Osteocyte (in vitro differentiated cells): ENCODE data around the gene GPR158. TPM values are rescaled to one million over a fixed set of nuclear protein-coding genes. Genes with fewer than 3 reads are reported as not detected.
A peak's percentile ranks its signal among the peaks of the same experiment; 100 is the strongest.

Experiments used
- DNase-seq: peaks from one replicate; pipeline ENCODE4 v3.0.0; 2021; ENCODE audit warnings: mixed read lengths; ENCODE audit not compliant: unreplicated experiment; ENCODE audit errors: extremely low spot score
- H3K27ac Mint-ChIP-seq: one replicate; pipeline ENCODE4 v1.8.0; 2021; ENCODE audit warnings: mild to moderate bottlenecking, mixed read lengths; ENCODE audit not compliant: unreplicated experiment
- H3K27me3 Mint-ChIP-seq: one replicate; pipeline ENCODE4 v1.8.0; 2021; ENCODE audit warnings: mixed read lengths; ENCODE audit not compliant: unreplicated experiment
- H3K36me3 Mint-ChIP-seq: one replicate; pipeline ENCODE4 v1.8.0; 2021; ENCODE audit warnings: mixed read lengths; ENCODE audit not compliant: unreplicated experiment
- H3K4me1 Mint-ChIP-seq: one replicate; pipeline ENCODE4 v1.8.0; 2021; ENCODE audit warnings: mixed read lengths; ENCODE audit not compliant: unreplicated experiment
- H3K4me3 Mint-ChIP-seq: one replicate; pipeline ENCODE4 v1.8.0; 2021; ENCODE audit warnings: mild to moderate bottlenecking, moderate library complexity, mixed read lengths; ENCODE audit not compliant: unreplicated experiment
- H3K9me3 Mint-ChIP-seq: one replicate; pipeline ENCODE4 v1.8.0; 2021; ENCODE audit warnings: mixed read lengths; ENCODE audit not compliant: unreplicated experiment
- CTCF ChIP-seq: fragments of 200-600 bp; sonication (generic); IDR thresholded peaks from 2 replicates; pipeline ENCODE4 v1.5.0; 2021; ENCODE audit warnings: antibody characterized with exemption, mild to moderate bottlenecking, moderate library complexity
- total RNA-seq: library from RNA; stranded (reverse); gene quantifications from 2 replicates; pipeline ENCODE4 v1.2.1, GENCODE V29; 2021

GPR158 gene
- total RNA-seq, 1 donor from 2014 or later, result 0.19 TPM

DNA sequence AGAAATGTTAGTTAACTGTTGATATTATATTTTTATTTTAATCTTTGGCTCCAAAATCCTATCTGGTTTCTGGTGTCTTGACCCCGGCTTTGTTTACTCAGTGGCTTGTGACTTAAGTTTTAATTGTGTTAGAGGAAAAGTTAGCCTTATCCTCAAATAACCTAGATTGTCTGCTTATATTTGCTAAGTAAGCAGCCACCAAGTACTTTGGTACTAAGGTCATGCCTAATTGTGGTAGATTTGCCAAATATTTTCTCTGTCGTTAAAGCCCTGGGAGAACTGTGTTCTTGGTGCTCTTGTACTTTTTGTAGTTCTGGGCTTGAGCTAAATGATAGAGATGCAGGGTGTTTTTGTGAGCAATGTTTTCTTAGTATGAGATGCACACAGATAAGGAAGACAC, 34.8 kb downstream of the GPR158 start:
- H3K4me1 Mint-ChIP-seq, result no peaks in the 10 kb centered on the region
- H3K4me3 Mint-ChIP-seq, result no peak overlapping the region
- TF ChIP-seq CTCF, result no peak
- no peaks in the 10 kb centered on the region for H3K9me3 Mint-ChIP-seq
- no peak for DNase-seq
- no peaks in the 10 kb centered on the region for H3K27me3 Mint-ChIP-seq
- H3K27ac Mint-ChIP-seq, result no peak overlapping the region
- no peaks in the 10 kb centered on the region for H3K36me3 Mint-ChIP-seq

DNA sequence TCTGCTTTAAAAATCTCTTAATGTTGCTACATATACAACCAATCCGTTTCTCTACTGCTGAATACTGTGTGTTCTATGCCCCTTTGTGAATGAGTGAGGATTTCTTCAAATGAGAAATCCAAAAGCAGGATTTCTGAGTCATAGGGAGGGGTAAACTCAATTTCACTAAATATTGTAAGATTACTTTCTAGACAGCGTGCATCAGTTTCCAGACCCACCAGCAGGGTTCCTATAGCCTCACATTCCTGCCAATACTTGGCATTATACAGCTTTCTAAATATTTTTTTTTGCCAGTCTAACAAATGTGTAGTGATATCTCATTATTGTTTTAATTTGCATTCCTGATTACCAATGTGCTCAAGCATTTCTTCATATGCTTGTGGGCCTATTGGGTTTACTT, 35.5 kb downstream of the GPR158 start:
- Mint-ChIP-seq H3K9me3 (no peaks in the 10 kb centered on the region), H3K4me1 (no peaks in the 10 kb centered on the region), H3K36me3 (no peaks in the 10 kb centered on the region), H3K4me3 (no peak overlapping the region), H3K27me3 (no peaks in the 10 kb centered on the region), H3K27ac (no peak overlapping the region)
- TF ChIP-seq CTCF, result no peak
- DNase-seq, result no peak

DNA sequence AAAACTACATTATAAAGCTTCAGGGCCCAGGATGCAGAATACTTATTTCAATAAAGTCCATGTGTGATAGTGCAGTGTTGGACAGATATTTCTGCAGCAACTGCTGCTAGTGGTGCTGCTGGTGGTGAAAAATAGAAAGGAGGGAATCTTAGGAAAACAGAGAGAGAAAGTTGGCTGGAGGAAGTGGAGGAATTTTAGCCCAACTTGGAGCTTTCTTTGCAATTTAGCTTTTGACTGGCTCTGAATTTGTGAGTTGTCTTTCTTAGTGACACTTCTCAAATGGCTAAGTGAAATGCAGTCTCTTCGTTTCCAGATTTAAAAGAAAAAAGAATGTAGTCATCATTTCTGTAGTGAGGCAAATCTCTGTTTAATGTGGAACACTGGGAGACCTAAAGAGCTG, 45.4 kb downstream of the GPR158 start:
- no peaks in the 10 kb centered on the region for H3K9me3 Mint-ChIP-seq
- H3K27ac Mint-ChIP-seq, result no peak overlapping the region
- H3K36me3 Mint-ChIP-seq, result no peaks in the 10 kb centered on the region
- H3K27me3 Mint-ChIP-seq, result peaks cover 39% of the 10 kb centered on the region
- no peak for TF ChIP-seq CTCF
- no peaks in the 10 kb centered on the region for H3K4me1 Mint-ChIP-seq
- H3K4me3 Mint-ChIP-seq, result no peak overlapping the region
- no peak for DNase-seq

- peaks cover 2% of the 10 kb centered on the region for H3K4me1 Mint-ChIP-seq
- TF ChIP-seq CTCF, result no peak
- no peak overlapping the region for H3K27ac Mint-ChIP-seq
- DNase-seq, result no peak
- H3K36me3 Mint-ChIP-seq, result no peaks in the 10 kb centered on the region
- peaks cover 49% of the 10 kb centered on the region for H3K27me3 Mint-ChIP-seq
- no peaks in the 10 kb centered on the region for H3K9me3 Mint-ChIP-seq
- H3K4me3 Mint-ChIP-seq, result no peak overlapping the region
These were observed 47.4 kb downstream of the GPR158 start for GRCh38 chr10:25222085-25222660.

DNA sequence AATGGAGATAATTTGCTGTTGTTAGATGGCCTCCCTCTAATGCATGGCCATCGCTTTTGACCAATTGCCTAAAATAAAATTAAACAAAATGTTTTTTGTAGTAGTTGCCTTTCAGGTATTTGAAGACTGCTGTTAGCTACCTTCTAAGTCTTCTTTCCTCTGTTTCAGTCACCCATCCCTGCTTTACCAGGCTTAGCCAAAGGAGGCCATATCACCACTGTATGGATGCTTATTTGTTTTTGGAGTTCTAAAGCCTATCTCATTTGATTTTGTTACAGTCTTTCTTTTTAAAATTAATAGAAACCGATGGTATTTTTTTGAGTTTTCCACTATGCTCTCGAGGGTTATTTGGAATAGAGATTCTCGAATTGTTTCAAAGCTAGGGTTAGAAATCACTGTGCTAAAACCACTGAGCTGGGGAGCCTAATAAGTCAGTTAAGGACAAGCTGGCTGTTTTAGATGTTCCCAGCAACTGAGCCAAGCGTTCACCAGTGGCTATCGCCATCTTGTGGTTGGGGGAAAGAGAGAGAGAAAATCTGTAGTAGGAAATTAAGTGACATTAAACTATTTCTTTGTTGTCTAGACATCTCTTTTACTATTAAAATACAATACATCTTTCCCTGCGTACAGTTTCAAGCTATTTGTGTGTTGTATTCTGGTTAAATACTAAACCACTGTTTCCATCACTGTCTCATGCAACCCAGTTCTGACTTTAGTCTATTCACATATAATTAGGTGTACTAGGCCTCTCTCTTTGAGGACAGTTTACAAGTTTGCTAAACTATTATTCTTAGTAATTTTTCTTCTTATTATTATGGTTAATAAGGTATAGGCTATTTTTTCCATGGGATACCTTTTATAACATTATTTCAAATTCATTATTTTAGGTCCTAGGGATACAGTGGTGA, 52.2 kb downstream of the GPR158 start:
- Mint-ChIP-seq H3K4me1 (peaks cover 2% of the 10 kb centered on the region), H3K9me3 (no peaks in the 10 kb centered on the region), H3K4me3 (no peak overlapping the region), H3K27ac (no peak overlapping the region), H3K36me3 (no peaks in the 10 kb centered on the region), H3K27me3 (peaks cover 24% of the 10 kb centered on the region)
- DNase-seq, result no peak
- peak; percentile 89 for TF ChIP-seq CTCF
